A673 (cell line): ENCODE results near the gene SCAI.

Source experiments
- CTCF ChIP-seq: fragments of 300-800, 200-600 bp; sonication (generic); conservative IDR thresholded peaks from 2 replicates; pipeline ENCODE4 v1.5.1; 2017; ENCODE audit warnings: low read depth, mild to moderate bottlenecking, antibody characterized with exemption, low read length, moderate library complexity, mixed read lengths
- EZH2 ChIP-seq: fragments of 200-600 bp; sonication (generic); IDR thresholded peaks from 2 replicates; pipeline ENCODE4 v1.6.1; 2017; ENCODE audit warnings: borderline replicate concordance, low read depth, mild to moderate bottlenecking, mixed read lengths, antibody characterized with exemption, low read length; ENCODE audit not compliant: poor library complexity, severe bottlenecking

- TF ChIP-seq CTCF = no peak
- no peak for TF ChIP-seq EZH2
These were observed 122.3 kb downstream of the SCAI start for GRCh38 chr9:125021069-125021468.
